IPS-18c (cell line): ENCODE results near the gene SIPA1L3.
A peak's percentile ranks its signal among the peaks of the same experiment; 100 is the strongest.
"Not testable (repeated sequence)": the region's sequence is repeated elsewhere in the genome, so short reads cannot be mapped to it uniquely, and the experiment has no call there.

ENCODE experiments used
- H3K4me3 ChIP-seq: 2 replicates; pipeline ENCODE4 v1.7.0; 2013; ENCODE audit warnings: low read depth, mild to moderate bottlenecking, low read length, moderate library complexity; ENCODE audit not compliant: insufficient read depth
- H3K9me3 ChIP-seq: one replicate; pipeline ENCODE4 v1.6.1; 2013; ENCODE audit warnings: mild to moderate bottlenecking, low read length, moderate library complexity; ENCODE audit not compliant: control insufficient read depth, insufficient read depth

Gene SIPA1L3

DNA sequence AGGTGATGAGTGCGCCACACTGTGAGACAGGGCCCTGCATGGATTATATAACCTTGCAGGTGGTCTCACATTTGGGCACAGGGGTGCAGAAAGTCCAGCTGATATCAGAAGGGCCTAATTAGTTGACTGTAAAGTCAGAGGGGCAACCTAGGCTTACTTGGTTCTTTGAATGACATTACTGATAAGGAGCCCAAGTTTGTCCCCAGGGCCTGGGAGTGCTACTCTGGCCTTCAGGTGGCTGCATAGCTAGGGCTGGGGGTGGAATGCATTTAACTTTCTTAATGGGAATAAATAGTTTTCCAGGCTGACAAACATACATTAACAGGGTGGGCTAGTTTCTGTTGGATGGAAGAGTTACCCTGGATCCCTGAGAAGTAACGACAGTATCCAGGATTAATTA lies 3.9 kb upstream of the SIPA1L3 start:
- Histone ChIP-seq H3K4me3 (no peak overlapping the region), H3K9me3 (no peaks in the 10 kb centered on the region)

DNA sequence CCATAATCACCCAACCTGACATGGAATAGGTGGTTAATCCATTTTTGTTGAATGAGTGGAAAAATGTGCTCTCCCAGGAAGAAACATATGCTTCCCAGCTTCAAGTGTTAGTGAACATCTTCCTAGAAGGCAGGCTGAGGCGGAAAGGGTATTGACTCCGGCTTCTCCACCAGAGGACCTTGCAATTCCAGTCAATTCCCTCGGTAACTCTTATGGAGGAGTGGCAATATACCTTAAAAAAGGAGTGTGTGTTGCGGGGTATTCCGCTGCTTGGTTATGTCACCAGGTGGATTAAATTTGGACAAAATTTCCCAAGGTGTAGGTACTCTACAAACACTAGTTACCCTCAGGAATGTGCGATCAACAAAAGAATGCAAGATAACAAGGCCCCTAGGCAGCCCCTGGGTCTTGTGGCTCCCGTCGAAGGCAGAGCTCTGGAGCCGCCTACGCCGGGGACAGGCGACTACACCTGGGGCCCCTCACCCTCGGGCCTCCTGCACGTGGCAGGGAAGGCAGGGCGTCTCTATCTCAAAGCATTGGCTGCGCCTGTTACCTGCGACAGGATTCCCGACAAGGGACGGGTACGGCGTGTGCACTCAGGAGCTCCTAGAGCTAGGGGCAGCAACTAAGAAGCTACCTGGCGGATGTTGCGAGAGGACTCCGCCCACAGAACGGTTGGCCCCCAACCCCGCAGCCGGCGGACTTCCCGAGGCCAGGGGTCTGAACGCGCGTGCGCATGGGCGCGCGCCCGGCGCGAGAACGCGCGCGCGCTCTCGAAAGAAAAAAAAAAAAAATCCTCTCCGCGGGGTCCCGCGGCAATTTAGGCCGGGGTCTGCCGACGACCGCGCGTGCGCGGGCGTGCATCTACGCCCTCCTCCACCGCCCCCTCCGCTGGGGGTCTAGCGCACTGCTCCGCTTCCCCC lies 801 bp upstream of the SIPA1L3 start, which contains the start of gene WDR87:
Gene WDR87 (minus strand): TSS at position 649 of the 923 bp plus-strand sequence. CDS start 8,355 bp downstream, outside the sequence.
- peak within 1 kb of the TSS; percentile 99 for H3K4me3 ChIP-seq
- H3K9me3 ChIP-seq, result no peaks in the 10 kb centered on the region

DNA sequence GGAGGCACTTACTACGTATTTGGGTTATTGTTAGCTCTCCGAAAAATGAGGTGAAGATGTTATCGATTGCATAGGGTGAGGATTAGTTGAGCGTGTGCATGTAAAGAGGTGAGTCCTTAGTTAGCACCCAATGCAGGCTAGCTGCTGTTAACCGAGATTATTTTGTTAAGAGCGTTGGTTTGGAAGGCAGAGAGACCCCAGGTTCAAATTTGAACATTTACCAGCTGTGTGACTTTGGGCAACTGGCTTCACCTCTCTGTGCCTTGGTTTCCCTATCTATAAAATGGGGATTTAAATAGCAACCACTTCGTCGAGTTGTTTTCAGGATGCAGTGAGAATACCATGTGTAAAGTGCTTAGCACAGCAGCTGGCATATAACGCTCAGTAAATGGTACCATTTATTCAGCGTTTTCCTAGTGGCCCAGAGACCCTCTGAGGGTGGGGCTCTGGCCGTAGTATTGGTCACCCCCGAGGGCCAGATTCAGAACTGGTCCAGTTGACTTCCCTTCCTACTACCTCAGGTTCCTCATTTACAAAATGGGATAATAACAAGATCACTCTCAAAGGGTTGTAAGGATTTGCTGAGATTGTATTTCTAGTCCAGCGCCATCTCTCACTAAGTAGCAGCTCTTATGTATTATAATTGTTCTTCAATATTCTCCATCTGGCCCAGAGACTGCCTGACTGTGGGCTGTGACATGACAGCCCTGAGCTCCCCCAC lies 887 bp downstream of the SIPA1L3 start:
- H3K9me3 ChIP-seq, result no peaks in the 10 kb centered on the region
- H3K4me3 ChIP-seq, result peak overlapping the region; percentile 99

DNA sequence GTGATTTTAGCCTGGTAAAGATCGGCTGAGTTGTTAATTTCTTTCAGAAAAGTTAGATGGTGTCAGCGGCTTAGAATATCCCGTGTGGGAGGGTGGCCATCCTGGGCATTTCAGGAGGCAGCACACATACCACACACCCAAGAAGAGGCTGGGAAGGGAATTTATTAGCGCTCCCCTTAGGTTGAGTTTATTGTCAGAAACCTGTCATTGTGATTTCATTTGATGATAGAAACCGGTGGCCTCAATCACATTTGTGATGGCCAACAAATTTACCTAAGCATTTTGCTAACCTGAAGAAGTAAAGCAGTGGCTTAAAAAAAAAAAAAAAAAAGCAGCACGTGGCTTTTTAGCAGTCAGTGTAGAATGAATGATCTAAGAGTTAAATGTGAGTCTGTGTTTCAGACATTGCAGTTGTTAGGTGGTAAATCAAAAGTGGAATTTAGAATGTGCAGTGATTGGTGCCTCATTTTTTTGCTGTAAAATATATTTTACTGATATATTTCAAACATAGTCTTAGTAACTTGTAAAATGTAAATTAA lies 2.7 kb downstream of the SIPA1L3 start:
- Histone ChIP-seq H3K9me3 (no peaks in the 10 kb centered on the region), H3K4me3 (no peak overlapping the region)

GRCh38 chr19:37914908-37915307 lies 7.9 kb downstream of the SIPA1L3 start:
- Histone ChIP-seq H3K9me3 (no peaks in the 10 kb centered on the region), H3K4me3 (no peak overlapping the region)

GRCh38 chr19:37920591-37921450 lies 13.8 kb downstream of the SIPA1L3 start:
- H3K4me3 ChIP-seq, result no peak overlapping the region

DNA sequence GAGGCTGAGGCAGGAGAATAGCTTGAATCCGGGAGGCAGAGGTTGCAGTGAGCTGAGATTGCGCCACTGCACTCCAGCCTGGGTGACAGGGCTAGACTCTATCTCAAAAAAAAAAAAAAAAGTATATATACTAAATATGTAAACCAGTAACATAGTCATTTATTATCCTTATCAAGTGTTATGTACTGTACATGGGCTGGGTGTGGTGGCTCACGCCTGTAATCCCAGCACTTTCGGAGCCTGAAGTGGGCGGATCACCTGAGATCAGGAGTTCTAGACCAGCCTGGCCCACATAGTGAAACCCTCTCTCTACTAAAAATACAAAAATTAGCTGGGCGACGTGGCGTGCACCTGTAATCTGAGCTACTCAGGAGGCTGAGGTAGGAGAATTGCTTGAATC lies 17.6 kb downstream of the SIPA1L3 start:
- H3K4me3 ChIP-seq, result not testable (repeated sequence)

More at GRCh38 chr19:37920591-37921450, 13.8 kb downstream of the SIPA1L3 start:
- no peaks in the 10 kb centered on the region for H3K9me3 ChIP-seq

GRCh38 chr19:37925212-37925611 lies 18.2 kb downstream of the SIPA1L3 start:
- H3K9me3 ChIP-seq, result no peaks in the 10 kb centered on the region
- H3K4me3 ChIP-seq, result no peak overlapping the region

More for the DNA sequence above, 17.6 kb downstream of the SIPA1L3 start:
- not testable (repeated sequence) for H3K9me3 ChIP-seq

DNA sequence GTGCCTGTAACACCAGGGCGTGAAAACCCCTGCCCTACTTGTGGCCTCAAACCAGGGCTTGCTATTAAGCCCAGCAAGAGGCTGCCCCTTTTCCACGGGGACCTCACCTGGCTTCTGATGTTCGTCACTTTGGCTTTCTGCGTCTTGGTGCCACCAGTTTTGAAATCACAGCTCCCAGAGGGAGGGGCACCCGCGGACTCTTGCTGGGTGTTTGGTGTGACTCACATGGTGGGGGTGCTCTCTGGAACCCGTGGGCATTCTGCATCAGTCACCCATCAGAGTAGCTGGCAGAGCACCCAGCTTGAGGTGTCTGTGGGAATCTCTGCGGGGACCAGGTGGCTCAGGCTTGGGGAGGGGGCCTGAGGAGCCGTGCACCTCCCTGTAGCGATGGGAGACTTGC lies 19.2 kb downstream of the SIPA1L3 start:
- Histone ChIP-seq H3K4me3 (no peak overlapping the region), H3K9me3 (no peaks in the 10 kb centered on the region)

GRCh38 chr19:37926711-37927110 lies 19.7 kb downstream of the SIPA1L3 start:
- Histone ChIP-seq H3K4me3 (no peak overlapping the region), H3K9me3 (no peaks in the 10 kb centered on the region)

- Histone ChIP-seq H3K9me3 (no peaks in the 10 kb centered on the region), H3K4me3 (no peak overlapping the region)
These were observed 21.7 kb downstream of the SIPA1L3 start for GRCh38 chr19:37928527-37929286.

GRCh38 chr19:37929355-37929923 lies 22.4 kb downstream of the SIPA1L3 start:
- no peak overlapping the region for H3K4me3 ChIP-seq

DNA sequence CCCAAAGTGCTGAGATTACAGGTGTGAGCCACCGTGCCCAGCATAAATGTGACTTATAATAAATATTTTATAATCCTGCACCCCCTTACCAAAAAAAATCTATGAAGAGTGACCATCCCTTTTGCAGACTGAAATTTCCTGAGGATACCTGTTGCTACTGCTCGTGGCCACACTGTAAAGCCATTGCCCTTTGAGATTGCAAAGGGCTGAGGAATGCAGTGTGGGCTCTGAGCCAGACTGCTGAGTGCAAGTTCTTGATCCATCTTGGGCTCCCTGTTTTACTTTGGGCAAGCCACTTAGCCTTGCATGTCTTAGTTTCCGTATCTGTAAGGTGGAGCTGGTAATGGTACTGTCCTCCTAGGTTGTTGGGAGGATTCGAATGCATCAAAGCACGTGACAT lies 23.4 kb downstream of the SIPA1L3 start:
- Histone ChIP-seq H3K4me3 (0 out of 2 replicates have a peak overlapping the region, but pooled peaks have one; percentile 4), H3K9me3 (peaks cover 4% of the 10 kb centered on the region)

More at GRCh38 chr19:37929355-37929923, 22.4 kb downstream of the SIPA1L3 start:
- no peaks in the 10 kb centered on the region for H3K9me3 ChIP-seq

- peaks cover 8% of the 10 kb centered on the region for H3K9me3 ChIP-seq
- H3K4me3 ChIP-seq, result peak overlapping the region; percentile 21
These were observed 25.1 kb downstream of the SIPA1L3 start for GRCh38 chr19:37931881-37932655.
